Hematopoietic multipotent progenitor cell treated with erythropoietin and hydrocortisone succinate and interleukin-3 and kit ligand, for 8 days (in vitro differentiated cells): ENCODE results near the gene FAM193A.
"Not testable (repeated sequence)": the region's sequence is repeated elsewhere in the genome, so short reads cannot be mapped to it uniquely, and the experiment has no call there.

Experiments used
- DNase-seq: peaks from one replicate; pipeline ENCODE4 v3.0.0-alpha.2; 2015

Gene FAM193A

GRCh38 chr4:2526559-2526958, 9.9 kb upstream of the FAM193A start:
- DNase-seq = no peak

DNA sequence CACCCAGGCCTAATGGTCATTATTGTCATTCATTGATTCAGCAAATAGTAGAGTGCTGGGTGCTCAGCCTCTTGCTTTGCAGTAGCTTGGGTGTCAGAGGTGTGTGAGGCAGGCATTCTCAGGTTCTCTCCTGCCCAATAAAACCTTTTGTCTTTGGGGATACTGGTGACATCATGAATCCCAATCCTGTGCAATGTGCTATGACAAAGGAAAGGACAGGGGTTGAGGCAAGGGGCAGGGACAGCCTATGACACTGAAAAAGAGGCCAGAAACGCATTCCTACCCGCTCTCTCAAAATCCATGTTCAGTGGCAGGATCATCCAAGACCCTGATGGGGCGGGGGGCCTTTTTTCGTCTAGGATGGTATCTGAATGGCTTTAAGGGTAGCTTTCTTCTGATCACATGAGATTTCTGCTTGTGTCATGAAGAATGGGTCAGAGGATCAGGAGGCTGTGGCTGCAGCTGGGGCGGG, 1.5 kb upstream of the FAM193A start:
- DNase-seq = no peak

DNA sequence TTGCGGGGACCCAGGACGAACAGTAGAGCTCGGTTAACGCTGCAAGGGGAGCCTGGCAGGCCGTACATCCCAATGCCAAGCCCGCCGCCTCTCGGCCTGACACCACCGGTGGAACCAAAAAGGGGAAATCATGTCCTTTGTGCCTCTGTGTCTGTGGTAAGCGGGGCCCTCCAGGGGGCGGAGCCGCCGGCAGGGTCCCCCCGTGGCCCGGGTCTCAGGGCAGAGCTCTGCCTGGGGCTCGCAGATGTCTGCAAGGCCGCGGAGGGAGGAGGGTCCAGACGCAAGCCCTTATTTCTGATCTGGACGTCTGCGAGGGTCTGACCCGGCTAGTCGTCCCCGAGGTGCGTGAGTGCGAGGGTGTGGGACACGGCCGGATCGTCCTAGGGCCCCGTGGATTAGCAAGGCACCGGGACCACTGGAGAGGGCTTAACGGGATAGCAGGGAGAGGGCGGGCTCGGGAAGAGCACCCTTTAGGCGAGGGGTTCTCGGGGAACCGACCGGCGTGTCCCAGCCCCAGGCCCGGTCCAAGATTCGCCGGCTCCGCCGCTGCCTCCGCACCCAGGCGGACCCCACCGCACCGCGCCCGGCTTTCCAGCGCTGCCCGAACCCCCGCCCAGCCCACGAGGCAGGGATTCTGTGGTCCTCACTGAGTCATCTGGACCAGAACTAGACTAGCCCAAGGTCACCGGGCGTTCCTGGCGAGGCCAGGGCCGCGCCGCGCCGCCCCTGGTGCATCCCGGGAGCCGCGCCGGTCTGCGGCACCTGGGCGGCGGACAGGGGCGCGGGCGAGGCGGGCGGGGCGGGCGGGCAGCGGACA, 863 bp upstream of the FAM193A start:
- peak; percentile 52 for DNase-seq

DNA sequence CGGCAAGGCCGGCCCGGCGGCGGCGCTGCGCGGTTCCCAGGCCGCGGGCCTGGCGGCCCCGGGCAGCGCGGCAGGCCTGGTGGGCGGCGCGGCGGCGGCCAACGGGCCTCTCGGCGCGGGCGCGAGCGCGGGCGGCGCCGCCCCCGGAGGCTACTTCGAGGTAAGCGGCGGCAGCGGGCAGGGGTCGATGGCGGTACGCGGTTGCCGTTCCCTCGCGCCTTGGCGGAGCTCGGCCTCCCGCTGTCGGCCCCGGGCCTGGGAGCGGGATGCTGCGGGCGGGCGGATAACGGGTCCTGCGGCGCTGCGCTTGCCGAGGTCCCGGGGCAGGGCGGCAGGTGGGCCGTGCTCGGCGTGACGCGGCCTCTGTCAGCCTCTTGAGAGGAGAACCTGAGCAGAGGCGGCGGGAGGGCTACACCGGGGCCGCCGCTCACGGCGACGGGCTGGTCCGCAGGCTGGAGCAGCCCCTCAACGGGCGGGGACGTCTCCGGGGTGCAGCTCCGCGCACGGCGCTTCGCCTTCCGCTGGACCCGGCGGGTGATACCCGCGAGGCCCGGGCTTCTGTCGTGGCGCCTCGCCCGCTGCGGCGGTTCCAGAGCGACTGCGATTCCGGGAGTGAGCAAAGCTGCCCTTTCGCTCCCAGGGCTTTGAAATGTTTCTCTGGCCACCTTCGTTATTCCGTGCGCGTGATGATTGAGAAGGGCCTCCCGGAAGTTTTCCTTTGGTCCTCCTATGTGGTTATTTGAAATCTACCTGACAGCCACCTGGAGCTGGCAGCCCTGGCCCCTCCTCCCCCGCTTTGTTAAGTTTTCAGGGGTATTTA, 774 bp downstream of the FAM193A start:
- peak; percentile 39 for DNase-seq

- DNase-seq = not testable (repeated sequence)
Observed at GRCh38 chr4:2543580-2544191, 7.2 kb downstream of the FAM193A start.

DNA sequence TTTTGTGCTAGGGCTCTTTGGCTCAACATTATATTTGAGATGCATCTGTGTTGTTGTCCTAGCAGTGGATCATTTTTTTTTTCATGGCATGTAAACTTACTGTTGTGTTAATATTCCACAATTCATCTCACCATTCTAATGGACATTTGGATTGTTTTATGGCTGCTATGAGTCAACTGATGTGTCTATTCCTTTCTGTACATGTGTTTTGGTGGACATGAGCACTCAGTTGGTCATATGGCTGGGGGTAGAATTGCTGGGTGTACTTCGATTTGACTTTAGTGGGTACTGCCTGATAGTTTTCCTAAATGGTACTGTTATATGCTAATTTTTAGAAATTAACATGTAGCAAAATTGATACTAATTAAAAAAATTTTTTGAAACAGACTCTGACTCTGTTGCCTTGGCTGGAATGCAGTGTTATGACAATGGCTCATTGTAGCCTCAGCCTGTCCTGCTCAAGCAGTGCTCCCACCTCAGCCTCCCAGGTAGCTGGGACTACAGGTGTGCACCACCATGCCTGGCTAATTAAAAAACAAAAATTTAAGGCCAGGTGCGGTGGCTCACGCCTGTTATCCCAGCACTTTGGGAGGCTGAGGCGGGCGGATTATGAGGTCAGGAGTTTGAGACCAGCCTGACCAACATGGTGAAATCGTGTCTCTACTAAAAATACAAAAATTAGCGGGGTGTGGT, 9.0 kb downstream of the FAM193A start:
- no peak for DNase-seq

GRCh38 chr4:2546286-2546823, 9.9 kb downstream of the FAM193A start:
- DNase-seq = no peak

DNA sequence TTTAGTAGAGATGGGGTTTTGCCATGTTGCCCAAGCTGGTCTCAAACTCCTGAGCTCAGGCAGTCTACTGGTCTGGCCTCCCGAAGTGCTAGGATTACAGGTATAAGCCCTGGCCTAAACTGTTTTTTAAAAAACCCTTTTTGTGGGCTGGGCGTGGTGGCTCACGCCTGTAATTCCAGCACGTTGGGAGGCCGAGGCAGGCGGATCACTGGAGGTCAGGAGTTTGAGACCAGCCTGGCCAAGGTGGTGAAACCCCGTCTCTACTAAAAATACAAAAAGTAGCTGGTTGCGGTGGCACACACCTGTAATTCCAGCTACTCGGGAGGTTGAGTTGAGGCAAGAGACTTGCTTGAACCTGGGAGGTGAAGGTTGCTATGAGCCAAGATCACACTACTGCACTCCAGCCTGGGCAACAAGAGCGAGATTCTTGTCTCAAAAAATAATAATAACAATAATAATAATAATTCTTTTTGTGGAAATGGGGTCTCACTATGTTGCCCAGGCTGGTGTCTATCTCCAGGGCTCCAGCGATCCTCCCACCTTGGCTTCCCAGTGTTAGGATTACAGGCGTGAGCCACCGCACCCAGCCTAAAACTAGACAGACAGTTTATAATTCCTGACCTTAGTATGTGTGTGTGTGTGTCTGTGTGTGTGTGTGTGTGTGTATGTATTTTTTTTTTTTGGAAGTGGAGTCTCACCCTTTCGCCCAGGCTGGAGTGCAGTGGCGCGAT, 10.7 kb downstream of the FAM193A start:
- DNase-seq = not testable (repeated sequence)

DNA sequence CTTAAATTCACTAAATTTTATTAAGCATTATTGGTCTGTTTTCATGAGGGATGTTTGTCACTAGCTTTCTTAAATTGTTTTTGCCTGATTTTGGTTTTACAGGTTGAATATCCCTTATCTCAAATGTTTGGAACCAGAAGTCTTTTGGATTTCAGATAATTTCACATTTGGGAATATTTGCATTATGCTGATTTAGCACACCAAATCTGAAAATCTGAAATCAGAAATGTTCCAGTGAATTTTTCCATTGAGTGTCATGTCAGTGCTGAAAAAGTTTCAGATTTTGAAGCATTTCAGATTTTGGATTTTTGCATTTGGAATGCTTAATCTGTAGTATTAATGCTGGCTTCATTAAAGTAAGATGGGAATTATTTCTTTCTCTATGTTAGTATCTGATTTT, 14.7 kb downstream of the FAM193A start:
- no peak for DNase-seq

GRCh38 chr4:2552806-2553205, 16.4 kb downstream of the FAM193A start:
- DNase-seq = no peak

GRCh38 chr4:2558301-2558700, 21.9 kb downstream of the FAM193A start:
- DNase-seq = no peak

DNA sequence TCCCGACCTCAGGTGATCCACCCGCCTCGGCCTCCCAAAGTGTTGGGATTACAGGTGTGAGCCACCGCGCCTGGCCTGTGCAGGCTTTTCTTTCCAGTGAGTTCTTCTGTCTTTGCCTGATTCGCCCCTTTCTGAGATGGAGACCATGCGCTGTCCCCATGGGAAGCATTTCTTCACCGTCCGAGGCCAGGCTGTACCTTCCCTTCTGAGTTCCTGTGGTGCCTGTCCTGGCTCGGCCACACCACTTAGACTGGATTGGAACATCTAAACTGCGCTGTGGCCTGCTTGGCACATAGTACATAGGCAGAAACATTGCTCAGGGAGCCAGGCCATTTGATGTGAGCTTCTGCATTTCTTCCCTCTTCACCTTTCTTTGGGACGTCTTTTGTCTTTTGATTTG, 23.7 kb downstream of the FAM193A start:
- no peak for DNase-seq

- no peak for DNase-seq
Observed at GRCh38 chr4:2565533-2565932, 29.1 kb downstream of the FAM193A start.

DNA sequence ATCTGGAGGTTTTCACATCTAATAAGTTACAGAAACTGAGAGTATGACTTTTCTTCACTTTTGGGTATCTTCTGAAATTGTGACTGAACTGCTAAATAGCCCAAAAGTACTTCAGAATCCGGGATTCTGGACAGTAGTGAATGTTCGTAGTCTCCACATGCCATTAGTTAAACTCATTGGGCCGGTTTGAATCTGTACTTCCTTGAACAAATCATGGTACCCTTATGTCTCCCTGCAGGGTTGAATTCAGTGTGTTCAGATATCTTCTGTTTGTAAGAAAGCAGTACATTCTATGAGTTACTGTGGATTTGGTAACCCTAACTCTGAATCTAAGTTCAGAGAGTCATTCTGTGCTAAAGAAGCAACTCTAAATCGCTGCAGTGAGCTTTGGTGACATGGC, 33.6 kb downstream of the FAM193A start:
- DNase-seq = no peak

GRCh38 chr4:2570551-2571222, 34.2 kb downstream of the FAM193A start:
- DNase-seq = no peak

DNA sequence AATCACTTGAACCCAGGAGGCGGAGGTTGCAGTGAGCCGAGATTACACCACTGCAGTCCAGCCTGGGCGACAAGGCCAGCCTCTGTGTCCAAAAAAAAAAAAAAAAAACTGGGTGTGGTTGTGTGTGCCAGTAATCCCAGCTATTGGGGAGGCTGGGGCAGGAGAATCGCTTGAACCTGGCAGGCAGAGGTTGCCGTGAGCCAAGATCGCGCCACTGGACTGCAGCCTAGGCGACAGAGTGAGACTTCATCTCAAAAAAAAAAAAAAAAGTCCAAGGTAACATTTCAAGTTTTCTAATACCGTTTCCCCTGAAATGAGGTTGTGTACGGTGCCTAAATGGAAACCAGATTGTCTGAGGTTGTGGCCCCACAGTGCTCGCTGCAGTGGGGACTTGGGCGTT, 35.6 kb downstream of the FAM193A start:
- DNase-seq = no peak

GRCh38 chr4:2572866-2573265, 36.4 kb downstream of the FAM193A start:
- DNase-seq = no peak

DNA sequence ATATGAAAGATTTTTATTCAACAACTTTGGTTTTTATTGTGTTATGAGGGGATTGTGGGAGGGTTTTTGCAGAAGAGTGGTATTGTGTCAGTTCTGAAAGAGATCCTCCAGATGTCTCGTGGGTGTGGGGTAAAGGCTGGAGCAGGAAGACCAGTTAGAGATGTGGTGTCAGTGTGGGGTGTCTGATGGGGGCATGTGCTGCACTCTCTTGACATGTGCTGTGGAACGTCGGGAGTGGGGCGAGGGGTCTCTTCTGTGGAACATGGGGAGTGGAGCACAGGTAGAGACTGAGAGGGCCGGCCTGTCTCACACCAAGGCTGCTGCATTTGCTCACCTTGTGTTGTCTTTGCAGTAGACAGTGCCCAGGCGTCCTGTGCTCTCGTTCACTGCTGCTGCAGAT, 37.6 kb downstream of the FAM193A start:
- no peak for DNase-seq

DNA sequence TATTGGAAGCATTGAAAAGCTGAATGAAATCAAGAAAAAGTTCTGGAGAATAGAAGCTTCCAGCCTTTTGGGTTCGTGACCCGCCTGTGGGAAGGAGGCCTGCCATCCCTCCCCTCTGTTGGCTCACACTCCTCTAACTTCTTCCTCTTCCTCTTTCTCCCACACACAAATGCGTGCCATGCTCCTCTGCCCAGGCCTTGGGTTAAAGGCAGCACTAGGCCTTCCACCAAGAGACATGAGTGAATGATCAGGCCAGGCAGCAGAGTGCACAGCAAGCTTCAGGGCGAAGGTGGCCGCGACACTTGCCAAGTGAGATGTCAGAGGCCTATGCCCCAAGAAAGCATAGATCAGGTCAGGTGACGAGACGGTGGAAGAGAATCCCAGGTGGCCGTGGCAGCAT, 38.4 kb downstream of the FAM193A start:
- no peak for DNase-seq

- no peak for DNase-seq
Observed at GRCh38 chr4:2576290-2576689, 39.8 kb downstream of the FAM193A start.

DNA sequence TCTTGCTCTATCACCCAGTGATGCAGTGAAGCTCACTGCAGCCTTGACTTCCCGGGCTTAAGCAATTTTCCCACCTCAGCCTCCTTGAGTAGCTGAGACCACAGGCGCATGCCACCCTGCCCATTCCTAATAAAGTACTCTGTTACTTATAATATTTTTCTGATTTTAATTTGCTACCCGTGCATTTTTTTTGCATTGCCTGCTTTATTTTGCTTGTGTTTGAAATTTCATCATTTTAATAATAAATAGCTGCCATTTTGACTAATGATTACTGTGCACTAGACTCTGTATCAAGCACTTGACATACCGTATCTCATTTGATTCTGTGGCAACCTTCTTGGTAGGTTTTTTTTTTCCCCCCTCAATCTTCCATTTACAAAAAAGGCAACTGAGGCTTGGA, 41.7 kb downstream of the FAM193A start:
- DNase-seq = no peak
